Activated effector memory CD4-positive, alpha-beta T cell treated with anti-CD3 and anti-CD28 coated beads, Interleukin-2, amount 50 U/mL, for 16 hours (primary cell): ENCODE measurements around the gene LRFN5.
"Not testable (repeated sequence)": the region's sequence is repeated elsewhere in the genome, so short reads cannot be mapped to it uniquely, and the experiment has no call there.

Source experiments
- DNase-seq: peaks from one replicate; pipeline ENCODE4 v3.0.0-alpha.2; 2020

The LRFN5 gene

GRCh38 chr14:41606532-41607303, at the start of gene LRFN5:
Gene LRFN5, plus strand, starts transcription at chr14:41606876.
- no peak for DNase-seq

GRCh38 chr14:41558490-41558889, 48.2 kb upstream of the LRFN5 start:
- no peak for DNase-seq

GRCh38 chr14:41566864-41567263, 39.8 kb upstream of the LRFN5 start:
- DNase-seq = not testable (repeated sequence)

- DNase-seq = no peak
Measured at GRCh38 chr14:41568979-41569378, 37.7 kb upstream of the LRFN5 start.

- no peak for DNase-seq
Measured at GRCh38 chr14:41570415-41571155, 36.1 kb upstream of the LRFN5 start.

GRCh38 chr14:41586237-41586636, 20.4 kb upstream of the LRFN5 start:
- no peak for DNase-seq

GRCh38 chr14:41597647-41598046, 9.0 kb upstream of the LRFN5 start:
- no peak for DNase-seq

GRCh38 chr14:41599805-41600385, 6.8 kb upstream of the LRFN5 start:
- DNase-seq = not testable (repeated sequence)

- no peak for DNase-seq
Measured at GRCh38 chr14:41604721-41605531, 1.8 kb upstream of the LRFN5 start.

- no peak for DNase-seq
Measured at GRCh38 chr14:41605550-41606281, 960 bp upstream of the LRFN5 start.

- DNase-seq = no peak
Measured at GRCh38 chr14:41606282-41606531, 469 bp upstream of the LRFN5 start.

GRCh38 chr14:41607304-41607775, 664 bp downstream of the LRFN5 start:
- no peak for DNase-seq

- no peak for DNase-seq
Measured at GRCh38 chr14:41607966-41608663, 1.4 kb downstream of the LRFN5 start.

GRCh38 chr14:41608681-41609390, 2.2 kb downstream of the LRFN5 start:
- no peak for DNase-seq

GRCh38 chr14:41609704-41610183, 3.1 kb downstream of the LRFN5 start:
- DNase-seq = no peak

GRCh38 chr14:41615011-41615595, 8.4 kb downstream of the LRFN5 start:
- DNase-seq = no peak

- DNase-seq = no peak
Measured at GRCh38 chr14:41623736-41624135, 17.1 kb downstream of the LRFN5 start.

GRCh38 chr14:41629876-41630275, 23.2 kb downstream of the LRFN5 start:
- no peak for DNase-seq

GRCh38 chr14:41634286-41634685, 27.6 kb downstream of the LRFN5 start:
- no peak for DNase-seq
